HepG2 (cell line): ENCODE results near the gene SZRD1. TPM values are rescaled to one million over a fixed set of nuclear protein-coding genes. Genes with fewer than 3 reads are reported as not detected.

Experiments used
- ATAC-seq: fragments of 200-7000 bp; cut with Tn5 transposase; 3 replicates; pipeline ENCODE4 v1.9.1; 2020; ENCODE audit warnings: mild to moderate bottlenecking, moderate library complexity
- BruUV-seq: library from RNA; stranded (reverse); fragments of 400-500 nt; replicated peaks from 2 replicates; lab custom pipeline; 2021; lab: Mats Ljungman, UMichigan
- CTCF ChIA-PET: fragments of 300-600 bp; formaldehyde crosslinking; extraction: SDS; loops from one replicate; lab custom pipeline; 2021; ENCODE audit warnings: low total read pairs, inconsistent platforms, low intra/inter-chr PET ratio; lab: Yijun Ruan, JAX
- POLR2A ChIA-PET: fragments of 350-600 bp; sonication (Branson Sonifier 250); formaldehyde crosslinking; loops from one replicate; lab custom pipeline; 2020; ENCODE audit warnings: antibody characterized with exemption, inconsistent platforms; lab: Yijun Ruan, JAX
- DNase-seq: peaks from one replicate; pipeline ENCODE4 v3.0.0-alpha.2; 2015; ENCODE audit warnings: low spot score
- FAIRE-seq: peaks from 3 replicates; lab custom pipeline; 2011; peaks lifted over from hg19 to GRCh38; lab: Jason Lieb, UNC
- H2AFZ ChIP-seq: one replicate; pipeline ENCODE4 v1.6.1; 2011; ENCODE audit warnings: low read length, inconsistent platforms
- H3K27ac ChIP-seq: fragments of 300-600 bp; 3 replicates; pipeline ENCODE4 v1.8.0; 2011; ENCODE audit warnings: mixed run types, mild to moderate bottlenecking, mixed read lengths, low read length, inconsistent platforms; ENCODE audit not compliant: insufficient read depth; ENCODE audit errors: extremely low read length
- H3K27me3 ChIP-seq, 2 experiments: fragments of 200-600 bp in 1 of 2; 2 replicates in 1 of 2; 3 replicates in 1 of 2; pipeline versions ENCODE4 v1.6.0 to v1.8.0; 2011; ENCODE audit warnings: low read length in 2 of 2, mild to moderate bottlenecking in 2 of 2, moderate library complexity in 2 of 2, inconsistent platforms in 1 of 2; ENCODE audit not compliant: insufficient read depth in 2 of 2, control insufficient read depth in 1 of 2
- H3K36me3 ChIP-seq, 2 experiments: fragments of 200-600 bp in 1 of 2; replicated peaks in 1 of 2; 2 replicates in 1 of 2; 3 replicates in 1 of 2; pipeline versions ENCODE4 v1.5.1 to v1.8.0; 2011; ENCODE audit warnings: low read length in 2 of 2, inconsistent platforms in 1 of 2; ENCODE audit not compliant: insufficient read depth in 2 of 2, control insufficient read depth in 1 of 2
- H3K4me1 ChIP-seq: 2 replicates; pipeline ENCODE4 v1.5.1; 2012; ENCODE audit warnings: low read length, inconsistent platforms; ENCODE audit not compliant: insufficient read depth
- H3K4me2 ChIP-seq: 2 replicates; pipeline ENCODE4 v1.6.0; 2011; ENCODE audit warnings: low read depth, low read length, inconsistent platforms
- H3K4me3 ChIP-seq, 3 experiments: fragments of 200-600 bp in 1 of 3; sonication (generic), shearing (Covaris generic) in 1 of 3; replicated peaks in 1 of 3; 2 replicates each; pipeline ENCODE4 v1.5.1; 2011 to 2016; ENCODE audit warnings: low read length in 3 of 3, inconsistent platforms in 2 of 3, low read depth in 2 of 3, mild to moderate bottlenecking in 2 of 3, control low read depth in 1 of 3, mixed read lengths in 1 of 3; ENCODE audit not compliant: insufficient read depth in 1 of 3
- H3K79me2 ChIP-seq: one replicate; pipeline ENCODE4 v1.6.1; 2011; ENCODE audit warnings: low read length, inconsistent platforms; ENCODE audit not compliant: insufficient read depth
- H3K9ac ChIP-seq: 2 replicates; pipeline ENCODE4 v1.6.0; 2011; ENCODE audit warnings: mild to moderate bottlenecking, low read depth, low read length, inconsistent platforms; ENCODE audit not compliant: insufficient read depth
- H3K9me3 ChIP-seq: 2 replicates; pipeline ENCODE4 v1.5.1; 2012; ENCODE audit warnings: mild to moderate bottlenecking, low read length
- H4K20me1 ChIP-seq: 2 replicates; pipeline ENCODE4 v1.6.0; 2011; ENCODE audit warnings: inconsistent platforms, mild to moderate bottlenecking, low read length, moderate library complexity; ENCODE audit not compliant: insufficient read depth
- FOSL2 ChIP-seq: sonication (generic); formaldehyde crosslinking; IDR thresholded peaks from 2 replicates; pipeline ENCODE4 v1.4.0; 2020; ENCODE audit warnings: missing genetic modification reagents
- SPEN ChIP-seq: sonication (generic); formaldehyde crosslinking; IDR thresholded peaks from 2 replicates; pipeline ENCODE4 v1.5.1; 2020; ENCODE audit warnings: low read depth, mild to moderate bottlenecking, missing genetic modification reagents
- TOPORS ChIP-seq: sonication (generic); formaldehyde crosslinking; IDR thresholded peaks from 2 replicates; pipeline ENCODE4 v1.8.0; 2023; ENCODE audit warnings: mild to moderate bottlenecking, missing genetic modification reagents
- ZNF3 ChIP-seq: IDR thresholded peaks from 2 replicates; pipeline ENCODE4 v1.7.0; 2017; ENCODE audit warnings: inconsistent platforms
- ZNF605 ChIP-seq: sonication (generic); formaldehyde crosslinking; IDR thresholded peaks from 2 replicates; pipeline ENCODE4 v1.8.0; 2022; ENCODE audit warnings: mild to moderate bottlenecking, missing genetic modification reagents
- WGBS: methylation state at CpG from one replicate; pipeline ENCODE4 v1.1.6; 2017; ENCODE audit warnings: low lambda C conversion rate; 5-methylcytosine and 5-hydroxymethylcytosine counted together
- in situ Hi-C: cut with HindIII; loops from 2 replicates; pipeline ENCODE4 v1.10.0; 2017; ENCODE audit warnings: low pct_unique_long_range_greater_than_20kb; ENCODE audit not compliant: extremely low pct_ligation_motif_present
- intact Hi-C: fragments of 100-400 bp; cut with micrococcal nuclease; formaldehyde crosslinking; loops from one replicate; pipeline ENCODE4 v1.10.0; 2022; ENCODE audit not compliant: unreplicated experiment
- polyA plus RNA-seq, 8 experiments: library from polyadenylated mRNA; depleted of rRNA in 3 of 8; stranded (reverse) in 7 of 8; unstranded in 1 of 8; fragments of >200 nt; fragmentation: Illumina TruSeq in 4 of 8; extraction: Trizol in 4 of 8; gene quantifications; 2 replicates each; pipeline versions ENCODE4 v1.2.1 to v1.2.3, GENCODE V29; 2011 to 2016; ENCODE audit warnings: low read depth in 4 of 8, missing spikeins in 1 of 8, mixed read lengths in 1 of 8; ENCODE audit not compliant: insufficient read depth in 1 of 8
- total RNA-seq, 5 experiments: library from RNA; depleted of rRNA; stranded (reverse); fragments of >200 nt; fragmentation: Illumina TruSeq; extraction: Trizol; gene quantifications; 2 replicates each; pipeline ENCODE4 v1.2.3, GENCODE V29; 2016; ENCODE audit warnings: low read depth in 1 of 5
- TF ChIP-seq, protein P1 (sequence below): IDR thresholded peaks from 2 replicates; pipeline ENCODE4 v1.4.0; 2020; ENCODE audit warnings: mild to moderate bottlenecking, missing genetic modification reagents
- TF ChIP-seq, protein P2 (sequence below): sonication (generic); formaldehyde crosslinking; IDR thresholded peaks from 2 replicates; pipeline ENCODE4 v1.8.0; 2022; ENCODE audit warnings: mild to moderate bottlenecking, missing genetic modification reagents, moderate library complexity

The SZRD1 gene
- total and polyA plus RNA-seq, 2 of the 13 experiments (the other 11 are each of a cell fraction or from before 2014, with no cell fraction given), result 28.5 to 41.4 TPM

DNA sequence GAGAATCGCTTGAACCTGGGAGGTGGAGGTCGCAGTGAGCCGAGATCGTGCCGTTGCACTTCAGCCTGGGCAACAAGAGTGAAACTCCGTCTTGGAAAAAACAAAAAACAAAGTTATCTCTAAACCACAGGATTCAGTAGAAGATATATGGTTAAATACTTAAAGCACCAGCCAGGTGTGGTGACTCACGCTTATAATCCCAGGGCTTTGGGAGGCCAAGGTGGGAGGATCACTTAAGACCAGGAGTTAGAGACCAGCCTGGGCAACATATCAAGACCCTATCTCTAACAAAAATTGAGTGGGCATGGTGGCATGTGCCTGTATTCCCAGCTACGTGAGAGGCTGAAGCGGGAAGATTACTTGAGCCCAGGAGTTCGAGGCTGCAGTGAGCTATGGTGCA lies 79.1 kb downstream of the SZRD1 start:
- Histone ChIP-seq H3K4me2 (no peak overlapping the region), H3K27me3 (no peaks in the 10 kb centered on the region), H3K27ac (no peak overlapping the region), H3K79me2 (peaks cover 12% of the 10 kb centered on the region), H2AFZ (no peak overlapping the region), H3K4me3 (no peak overlapping the region), H3K36me3 (peaks cover 27 to 64% of the 10 kb centered on the region in 2 experiments; a peak in 4 of 5 replicates), H3K4me1 (peaks cover 13% of the 10 kb centered on the region), H3K9ac (no peak overlapping the region), H4K20me1 (no peaks in the 10 kb centered on the region), H3K9me3 (no peaks in the 10 kb centered on the region)
- FAIRE-seq, result no peak
- no TSS peak for BruUV-seq
- TF ChIP-seq, protein P1, sequence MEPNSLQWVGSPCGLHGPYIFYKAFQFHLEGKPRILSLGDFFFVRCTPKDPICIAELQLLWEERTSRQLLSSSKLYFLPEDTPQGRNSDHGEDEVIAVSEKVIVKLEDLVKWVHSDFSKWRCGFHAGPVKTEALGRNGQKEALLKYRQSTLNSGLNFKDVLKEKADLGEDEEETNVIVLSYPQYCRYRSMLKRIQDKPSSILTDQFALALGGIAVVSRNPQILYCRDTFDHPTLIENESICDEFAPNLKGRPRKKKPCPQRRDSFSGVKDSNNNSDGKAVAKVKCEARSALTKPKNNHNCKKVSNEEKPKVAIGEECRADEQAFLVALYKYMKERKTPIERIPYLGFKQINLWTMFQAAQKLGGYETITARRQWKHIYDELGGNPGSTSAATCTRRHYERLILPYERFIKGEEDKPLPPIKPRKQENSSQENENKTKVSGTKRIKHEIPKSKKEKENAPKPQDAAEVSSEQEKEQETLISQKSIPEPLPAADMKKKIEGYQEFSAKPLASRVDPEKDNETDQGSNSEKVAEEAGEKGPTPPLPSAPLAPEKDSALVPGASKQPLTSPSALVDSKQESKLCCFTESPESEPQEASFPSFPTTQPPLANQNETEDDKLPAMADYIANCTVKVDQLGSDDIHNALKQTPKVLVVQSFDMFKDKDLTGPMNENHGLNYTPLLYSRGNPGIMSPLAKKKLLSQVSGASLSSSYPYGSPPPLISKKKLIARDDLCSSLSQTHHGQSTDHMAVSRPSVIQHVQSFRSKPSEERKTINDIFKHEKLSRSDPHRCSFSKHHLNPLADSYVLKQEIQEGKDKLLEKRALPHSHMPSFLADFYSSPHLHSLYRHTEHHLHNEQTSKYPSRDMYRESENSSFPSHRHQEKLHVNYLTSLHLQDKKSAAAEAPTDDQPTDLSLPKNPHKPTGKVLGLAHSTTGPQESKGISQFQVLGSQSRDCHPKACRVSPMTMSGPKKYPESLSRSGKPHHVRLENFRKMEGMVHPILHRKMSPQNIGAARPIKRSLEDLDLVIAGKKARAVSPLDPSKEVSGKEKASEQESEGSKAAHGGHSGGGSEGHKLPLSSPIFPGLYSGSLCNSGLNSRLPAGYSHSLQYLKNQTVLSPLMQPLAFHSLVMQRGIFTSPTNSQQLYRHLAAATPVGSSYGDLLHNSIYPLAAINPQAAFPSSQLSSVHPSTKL, result no peak
- TF ChIP-seq, protein P2, sequence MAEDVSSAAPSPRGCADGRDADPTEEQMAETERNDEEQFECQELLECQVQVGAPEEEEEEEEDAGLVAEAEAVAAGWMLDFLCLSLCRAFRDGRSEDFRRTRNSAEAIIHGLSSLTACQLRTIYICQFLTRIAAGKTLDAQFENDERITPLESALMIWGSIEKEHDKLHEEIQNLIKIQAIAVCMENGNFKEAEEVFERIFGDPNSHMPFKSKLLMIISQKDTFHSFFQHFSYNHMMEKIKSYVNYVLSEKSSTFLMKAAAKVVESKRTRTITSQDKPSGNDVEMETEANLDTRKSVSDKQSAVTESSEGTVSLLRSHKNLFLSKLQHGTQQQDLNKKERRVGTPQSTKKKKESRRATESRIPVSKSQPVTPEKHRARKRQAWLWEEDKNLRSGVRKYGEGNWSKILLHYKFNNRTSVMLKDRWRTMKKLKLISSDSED, result no peak
- ChIA-PET POLR2A (no interaction called here), CTCF (no interaction called here)
- no peak for DNase-seq
- WGBS, result 97% methylated on average over 10 of the region's 10 CpGs
- in situ Hi-C loops, result no loop called here
- intact Hi-C loops, result no loop called here
- ATAC-seq, result no peak

DNA sequence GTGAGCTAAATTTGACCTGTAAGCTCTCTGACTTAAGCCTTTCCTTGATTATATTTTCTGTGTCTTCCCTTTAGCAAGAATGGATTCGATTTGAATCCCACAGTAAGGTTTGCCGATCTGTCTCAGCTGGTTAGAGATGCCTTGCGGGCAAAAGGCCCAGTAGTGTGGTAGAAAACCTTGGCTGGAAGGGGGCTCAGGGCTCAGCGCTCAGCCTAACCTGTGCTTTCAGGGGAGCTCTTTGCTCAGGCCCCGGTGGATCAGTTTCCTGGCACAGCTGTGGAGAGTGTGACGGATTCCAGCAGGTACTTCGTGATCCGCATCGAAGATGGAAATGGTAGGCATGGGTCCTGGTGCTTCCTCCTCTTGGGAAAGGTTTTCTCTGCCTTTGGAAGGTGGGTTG lies 80.6 kb downstream of the SZRD1 start:
- Histone ChIP-seq H3K27me3 (no peaks in the 10 kb centered on the region), H3K79me2 (no peaks in the 10 kb centered on the region), H3K4me2 (no peak overlapping the region), H3K4me1 (peaks cover under 1% of the 10 kb centered on the region; the same call in 1 of the 2 replicates), H3K27ac (no peak overlapping the region), H3K9ac (no peak overlapping the region), H2AFZ (no peak overlapping the region), H4K20me1 (no peaks in the 10 kb centered on the region), H3K4me3 (no peak overlapping the region), H3K9me3 (no peaks in the 10 kb centered on the region), H3K36me3 (peaks cover 33 to 78% of the 10 kb centered on the region in 2 experiments; a peak in 4 of 5 replicates)
- ChIA-PET POLR2A (no interaction called here), CTCF (no interaction called here)
- no TSS peak for BruUV-seq
- DNase-seq, result no peak
- 94% methylated on average over 9 of the region's 9 CpGs for WGBS
- TF ChIP-seq TOPORS (CRISPR knock-in tag), result no peak
- TF ChIP-seq, protein P1, result no peak
- TF ChIP-seq ZNF3 (CRISPR knock-in tag), result no peak
- TF ChIP-seq ZNF605 (CRISPR knock-in tag), result no peak
- TF ChIP-seq FOSL2 (CRISPR knock-in tag), result no peak
- TF ChIP-seq SPEN (CRISPR knock-in tag), result no peak
- intact Hi-C loops (no loop called here), in situ Hi-C loops (no loop called here)
- ATAC-seq, result no peak
- no peak for FAIRE-seq
